HK-2 (cell line): Measurements from ENCODE around the gene OSTF1.

Experiments
- DNase-seq: peaks from one replicate; pipeline ENCODE4 v3.0.0-alpha.2; 2018; ENCODE audit not compliant: unreplicated experiment

OSTF1 gene

GRCh38 chr9:75087824-75088645 lies at the start of gene OSTF1, which contains the start of gene NMRK1:
Gene OSTF1, plus strand, starts transcription at chr9:75088514. Its CDS starts 179 bp downstream, at chr9:75088693.
Gene NMRK1, minus strand, starts transcription at chr9:75088155. Its CDS starts 5,040 bp downstream, at chr9:75083115.
- DNase-seq, result peak; percentile 75

GRCh38 chr9:75039009-75039408 lies 49.3 kb upstream of the OSTF1 start:
- no peak for DNase-seq

GRCh38 chr9:75039801-75040200 lies 48.5 kb upstream of the OSTF1 start:
- DNase-seq, result no peak

GRCh38 chr9:75041041-75041440 lies 47.3 kb upstream of the OSTF1 start:
- no peak for DNase-seq

DNA sequence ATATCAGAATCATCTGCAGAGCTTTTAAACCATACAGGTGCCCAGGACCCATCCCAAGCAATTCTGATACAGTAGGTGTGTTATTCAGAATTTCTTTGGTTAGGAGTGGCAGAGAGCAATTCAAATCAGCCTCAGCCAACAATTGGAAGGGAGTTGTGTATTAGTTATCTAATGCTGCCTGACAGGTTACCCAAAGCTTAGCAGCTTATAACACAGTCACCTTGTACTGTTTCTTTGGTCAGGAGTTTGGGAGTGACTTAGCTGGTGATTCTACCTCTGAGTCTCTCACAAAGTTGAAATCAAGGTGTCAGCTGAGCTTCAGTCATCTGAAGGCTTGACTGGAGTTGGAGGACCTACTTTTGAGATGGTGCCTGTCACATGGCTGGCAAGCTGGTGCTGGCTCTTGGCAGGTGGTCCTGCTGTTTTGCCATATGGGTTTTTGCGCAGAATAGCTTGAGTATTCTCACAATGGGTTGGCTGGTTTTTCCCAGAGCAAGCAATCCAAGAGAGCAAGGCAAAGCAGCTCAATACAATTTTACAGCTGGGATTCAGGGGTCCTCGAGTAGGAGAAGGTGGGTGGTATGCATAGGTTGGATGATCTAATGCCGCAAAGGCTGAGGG lies 41.5 kb upstream of the OSTF1 start:
- DNase-seq, result no peak

- no peak for DNase-seq
These were observed 40.8 kb upstream of the OSTF1 start for GRCh38 chr9:75047506-75047905.

DNA sequence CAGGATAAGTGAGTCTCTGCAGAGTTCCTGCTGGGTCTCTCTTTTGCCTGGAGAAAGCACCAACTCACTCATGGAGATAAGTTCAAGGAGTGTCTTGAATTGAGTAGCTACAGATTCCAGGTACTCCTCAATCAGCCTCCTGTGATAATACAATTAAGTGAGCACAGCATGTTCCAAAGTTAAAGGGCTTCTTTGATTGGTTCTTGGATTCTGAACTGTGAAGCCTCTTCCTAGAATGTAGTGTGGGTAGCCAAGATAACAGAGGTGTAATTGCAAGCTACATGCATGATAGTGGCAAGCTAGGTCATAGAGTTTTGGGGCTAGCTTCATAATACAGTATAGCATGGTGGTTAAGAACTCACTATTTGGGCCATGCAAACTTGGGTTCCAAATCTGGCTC lies 37.0 kb upstream of the OSTF1 start:
- no peak for DNase-seq

GRCh38 chr9:75053869-75054268 lies 34.4 kb upstream of the OSTF1 start:
- DNase-seq, result no peak

DNA sequence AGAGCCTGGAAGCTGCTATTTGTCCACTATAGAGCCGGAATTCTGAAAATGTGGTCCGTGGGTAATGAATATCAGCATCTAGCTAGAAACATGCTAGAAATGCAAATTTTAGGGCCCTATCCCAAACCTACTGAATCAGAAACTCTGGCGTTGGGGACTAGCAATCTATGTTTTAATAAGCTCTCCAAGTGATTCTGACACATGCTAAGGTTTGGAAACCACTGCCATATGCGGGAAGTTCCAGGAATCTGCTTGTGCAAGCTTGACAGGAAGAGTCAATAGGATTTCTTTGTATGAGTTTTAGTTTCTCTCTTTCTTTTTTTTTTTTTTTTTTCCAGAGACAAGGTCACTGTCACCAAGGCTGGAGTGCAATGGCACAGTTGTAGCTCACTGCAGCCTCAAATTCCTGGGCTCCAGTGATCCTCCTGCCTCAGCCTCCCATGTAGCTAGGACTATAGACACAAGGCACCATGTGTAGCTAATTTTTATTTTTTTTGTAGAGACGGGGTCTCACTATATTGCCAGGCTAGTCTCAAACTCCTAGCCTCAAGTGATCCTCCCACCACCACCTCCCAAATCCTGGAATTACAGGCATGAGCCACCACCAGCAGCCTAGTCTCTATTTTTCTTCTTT lies 33.8 kb upstream of the OSTF1 start:
- DNase-seq, result no peak

DNA sequence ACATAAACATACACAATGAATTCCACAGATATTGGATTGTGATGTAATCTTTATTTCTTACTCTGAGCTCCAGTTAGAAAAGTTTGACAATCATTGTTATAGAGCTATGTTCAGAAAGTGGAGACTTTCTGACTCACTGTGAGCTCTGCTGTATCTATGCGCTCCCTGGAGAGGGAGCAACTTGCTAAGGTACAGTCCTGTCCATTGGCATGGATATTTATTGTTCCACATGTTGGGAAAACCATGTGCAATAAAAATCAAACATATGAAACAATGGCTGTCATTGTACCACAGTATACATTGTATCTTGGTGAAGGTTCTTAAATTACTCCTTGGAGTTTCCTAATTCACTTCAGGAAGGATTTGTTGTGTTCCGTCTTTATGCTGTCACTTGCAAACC lies 27.1 kb upstream of the OSTF1 start:
- DNase-seq, result no peak

DNA sequence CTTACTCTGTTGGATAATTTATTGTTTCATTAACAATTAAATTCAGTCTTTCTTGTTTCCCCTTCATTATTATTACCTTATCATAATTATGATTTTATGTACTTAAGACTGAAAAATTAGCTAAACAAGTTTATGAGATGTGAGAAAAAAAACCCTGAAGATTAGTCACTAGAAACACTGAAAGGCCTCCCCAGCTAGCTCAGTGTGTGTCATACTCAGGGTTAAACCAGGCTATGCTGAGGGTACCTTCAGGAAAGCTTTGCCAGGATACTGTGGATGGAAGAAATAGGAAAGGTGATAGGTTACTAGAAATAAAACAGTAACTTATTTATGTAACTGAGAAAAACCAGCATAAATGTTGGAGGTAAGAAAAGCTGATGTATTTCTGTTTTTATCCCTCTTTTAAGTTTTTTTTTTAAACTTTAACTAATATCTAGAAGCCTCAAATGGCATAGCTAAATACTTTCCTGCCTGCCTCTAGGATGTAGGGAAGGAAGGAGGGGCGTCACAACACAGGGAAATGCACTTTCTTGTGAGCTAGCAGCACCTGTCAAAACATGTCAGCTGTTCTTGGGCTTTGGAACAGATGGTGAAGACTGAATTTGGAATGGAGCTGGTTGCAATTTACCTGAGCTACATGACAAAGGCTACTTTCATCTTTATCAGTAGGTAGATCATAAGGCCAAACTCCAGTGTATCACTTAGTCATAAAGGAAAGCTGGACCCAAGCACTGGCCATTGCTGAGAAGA lies 24.6 kb upstream of the OSTF1 start:
- no peak for DNase-seq

- DNase-seq, result no peak
These were observed 23.8 kb upstream of the OSTF1 start for GRCh38 chr9:75064307-75065025.

- no peak for DNase-seq
These were observed 22.8 kb upstream of the OSTF1 start for GRCh38 chr9:75065510-75065909.

- DNase-seq, result no peak
These were observed 20.4 kb upstream of the OSTF1 start for GRCh38 chr9:75067894-75068293.

DNA sequence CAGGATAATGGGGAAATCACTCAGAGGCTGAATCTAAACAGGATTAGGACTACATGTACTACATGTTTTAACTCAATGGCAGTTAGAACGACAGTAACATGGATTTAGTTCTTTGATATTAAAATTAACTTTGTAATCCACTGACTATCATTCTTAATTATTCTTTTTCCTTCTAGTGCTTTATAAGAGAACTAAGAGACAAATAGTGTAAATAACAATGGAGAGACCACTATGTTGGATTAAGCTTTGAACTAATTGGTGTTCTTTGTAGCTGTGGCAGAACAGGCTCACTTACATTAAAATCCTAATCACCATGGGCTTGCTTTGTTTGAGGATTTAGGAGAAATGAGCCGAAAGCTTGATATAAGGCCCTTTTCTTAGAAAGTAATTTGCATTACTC lies 19.1 kb upstream of the OSTF1 start:
- no peak for DNase-seq

DNA sequence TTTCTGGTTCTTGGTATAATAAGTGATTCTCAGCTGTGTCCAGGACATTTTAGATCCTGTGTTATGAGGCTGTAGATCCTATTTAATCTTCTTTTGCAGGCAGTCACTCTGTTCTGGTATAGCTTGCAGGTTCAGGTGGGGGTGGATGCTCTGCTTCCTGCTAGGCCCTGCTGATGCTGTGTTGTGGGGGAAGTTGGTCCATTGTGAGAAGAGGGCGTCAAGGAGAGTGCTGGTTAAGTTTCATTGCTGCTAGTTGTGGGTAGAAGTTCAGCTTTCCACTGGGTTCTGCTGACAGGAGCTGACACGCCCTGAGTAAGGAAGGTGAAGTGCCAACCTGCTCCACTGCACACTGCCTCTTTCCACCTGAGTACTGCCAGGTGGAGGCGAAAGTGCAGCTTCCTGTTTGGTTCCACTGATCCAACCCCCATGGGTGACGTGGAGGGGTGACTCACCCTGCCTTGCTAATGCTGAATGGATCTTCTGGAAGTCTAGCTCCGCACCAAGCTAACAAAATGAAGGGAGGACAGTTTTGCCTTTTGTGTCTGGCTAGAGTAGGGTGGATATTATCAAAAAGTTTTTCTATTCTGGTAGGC lies 16.7 kb upstream of the OSTF1 start:
- no peak for DNase-seq

GRCh38 chr9:75072895-75073294 lies 15.4 kb upstream of the OSTF1 start:
- DNase-seq, result no peak

DNA sequence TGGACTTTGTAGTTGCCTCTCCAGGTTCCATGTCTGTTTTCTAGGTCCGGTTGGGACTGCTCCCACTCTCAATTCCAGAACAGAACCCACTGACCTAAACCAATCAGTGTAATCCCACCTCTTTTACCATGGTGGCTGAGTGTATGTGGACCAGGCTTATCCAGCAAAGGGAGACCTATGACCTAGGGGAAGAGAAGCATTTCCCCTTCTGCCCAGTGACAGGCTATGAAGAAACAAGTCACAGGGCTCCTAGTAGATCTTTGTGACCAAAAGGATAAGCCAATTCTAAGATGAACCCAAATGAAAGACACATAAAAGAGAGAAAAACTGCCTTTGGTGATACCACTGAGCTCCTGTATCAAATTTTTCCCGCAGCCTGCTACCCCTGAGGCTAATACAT lies 6.7 kb upstream of the OSTF1 start:
- no peak for DNase-seq

GRCh38 chr9:75083188-75083970 lies 4.9 kb upstream of the OSTF1 start:
- DNase-seq, result no peak

DNA sequence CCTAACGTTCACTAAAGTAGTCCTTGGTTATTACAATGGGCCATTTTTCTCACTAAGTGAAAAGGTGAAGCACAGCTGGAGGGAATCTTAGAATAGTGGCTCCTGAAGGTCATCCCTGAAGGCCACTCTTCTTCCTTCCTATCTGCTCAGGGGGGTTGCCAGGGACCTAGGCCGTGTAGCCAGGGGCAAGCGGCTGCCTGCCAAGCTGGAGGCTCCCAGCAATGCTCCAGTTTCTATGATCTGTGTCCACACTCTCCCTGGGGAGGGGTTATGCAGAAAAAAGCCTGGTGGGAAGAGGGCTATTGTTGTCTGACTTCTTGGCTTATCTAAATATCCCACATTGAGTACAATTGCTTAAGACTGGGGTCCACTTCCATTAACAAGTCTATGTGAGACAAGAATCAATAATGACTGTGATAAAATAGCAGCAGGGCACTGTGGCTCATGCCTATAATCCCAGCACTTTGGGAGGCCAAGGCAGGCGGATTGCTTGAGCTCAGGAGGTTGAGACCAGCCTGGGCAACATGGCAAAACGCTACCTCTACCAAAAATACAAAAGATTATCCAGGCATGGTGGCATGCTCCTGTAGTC lies 4.1 kb upstream of the OSTF1 start:
- DNase-seq, result no peak
